Adrenal gland (tissue), 12 donors: Measurements from ENCODE around the gene ANO6. TPM values are rescaled to one million over a fixed set of nuclear protein-coding genes. Genes with fewer than 3 reads are reported as not detected.

ENCODE experiments used
- DNase-seq, 7 donors: peaks; one replicate each; pipeline ENCODE4 v3.0.0-alpha.2; 2019 to 2020
- H3K27ac ChIP-seq, 5 donors: fragments of 200-600 bp; sonication (generic) in 4 of 5; 1 replicate in 3 of 5; 2 replicates in 2 of 5; pipeline versions ENCODE4 v1.5.1 to v1.8.0; 2016 to 2020; ENCODE audit warnings: mild to moderate bottlenecking in 1 of 5
- H3K27me3 ChIP-seq: fragments of 200-600 bp; 2 replicates; pipeline ENCODE4 v1.8.0; 2021
- H3K36me3 ChIP-seq, 2 donors: fragments of 200-600 bp; replicated peaks in 1 of 2; 1 replicate in 1 of 2; 2 replicates in 1 of 2; pipeline versions ENCODE4 v1.5.1 to v1.8.0; 2018 to 2022
- H3K4me1 ChIP-seq, 2 donors: fragments of 200-600 bp; replicated peaks in 1 of 2; 1 replicate in 1 of 2; 2 replicates in 1 of 2; pipeline versions ENCODE4 v1.5.1 to v1.8.0; 2018 to 2021
- H3K4me3 ChIP-seq, 4 donors: fragments of 200-600 bp; sonication (generic) in 3 of 4; one replicate each; pipeline ENCODE4 v1.5.1; 2016 to 2018
- H3K9me3 ChIP-seq, 3 donors: fragments of 200-600 bp; sonication (generic) in 1 of 3; replicated peaks in 1 of 3; 1 replicate in 2 of 3; 2 replicates in 1 of 3; pipeline versions ENCODE4 v1.5.1 to v1.8.0; 2016 to 2021
- CTCF ChIP-seq, 6 experiments: fragments of 450-650 bp in 4 of 6; fragments of 200-600 bp in 2 of 6; sonication (generic) in 1 of 6; IDR thresholded peaks; 1 replicate in 5 of 6; 2 replicates in 1 of 6; pipeline versions ENCODE4 v1.5.1 to v1.8.0; 2016 to 2021; ENCODE audit warnings: antibody characterized with exemption in 6 of 6, mild to moderate bottlenecking in 2 of 6, moderate library complexity in 1 of 6
- POLR2A ChIP-seq, 2 donors: fragments of 450-650 bp; IDR thresholded peaks; one replicate each; pipeline ENCODE4 v1.6.1; 2017; ENCODE audit warnings: antibody characterized with exemption in 2 of 2, mild to moderate bottlenecking in 2 of 2, moderate library complexity in 1 of 2
- WGBS, 4 donors: extraction: QIAGEN DNeasy Blood & Tissue Kit in 2 of 4; methylation state at CpG; one replicate each; pipeline versions ENCODE4 v1.1.5 to v1.1.7; 2013 to 2017; 5-methylcytosine and 5-hydroxymethylcytosine counted together
- intact Hi-C, 2 donors: fragments of 100-400 bp; cut with DNase I; formaldehyde crosslinking; loops; one replicate each; pipeline versions ENCODE4 v1.14.1 to v1.15.0; 2022 to 2023
- polyA plus RNA-seq, 3 donors: library from polyadenylated mRNA; stranded (reverse); fragments of 200-250 nt in 2 of 3; fragments of 350-450 nt in 1 of 3; fragmentation: Illumina TruSeq in 1 of 3; extraction: RNeasy Lipid Tissue Mini Kit (QIAGEN cat#74804) in 1 of 3; gene quantifications; one replicate each; pipeline ENCODE4 v1.2.3, GENCODE V29; 2013 to 2014
- total RNA-seq, 9 donors: library from RNA; depleted of rRNA in 4 of 9; stranded (reverse); fragments of >200 nt in 4 of 9; fragments of 120-200 nt in 1 of 9; fragmentation: NEBNext Ultra II Directional in 1 of 9; extraction: Animal tissue kit (Norgen Biotek cat#: 25700) in 1 of 9; gene quantifications; one replicate each; pipeline versions ENCODE4 v1.1.0 to v1.2.4, GENCODE V29; 2013 to 2023
- donor health status: healthy with polysubstance abuse.
- donor health status: Bipolar disorder and iron deficiency.
- donor health status: DM: yes; HTN: yes; CAD: no.
- donor health status: DM: no; HTN: no; CAD: no.
- donor health status: DM: no; HTN: no; CAD: no.
- donor health status: DM: yes; HTN: yes; CAD: no.

Gene ANO6
- total and polyA plus RNA-seq, 12 donors: 7.5 to 92.3 (median 54.4) TPM

GRCh38 chr12:45226021-45226420, 10.1 kb downstream of the ANO6 start:
- no peak overlapping the region for H3K27ac ChIP-seq

GRCh38 chr12:45227316-45228067, 11.6 kb downstream of the ANO6 start:
- intact Hi-C loops: no loop called here
- Histone ChIP-seq H3K4me1 (peaks cover 15 to 39% of the 10 kb centered on the region in 2 donors), H3K9me3 (no peaks in the 10 kb centered on the region), H3K4me3 (no peak overlapping the region), H3K36me3 (no peaks in the 10 kb centered on the region), H3K27me3 (no peaks in the 10 kb centered on the region), H3K27ac (no peak overlapping the region)
- no peak for TF ChIP-seq POLR2A (IDR thresholded peaks at IDR 0.05)
- TF ChIP-seq CTCF (IDR thresholded peaks at IDR 0.05): no peak
- 90 to 94% (median 92%) methylated on average over 3 of the region's 3 CpGs for WGBS, 4 donors
- no peak for DNase-seq

More at GRCh38 chr12:45226021-45226420, 10.1 kb downstream of the ANO6 start:
- TF ChIP-seq POLR2A (IDR thresholded peaks at IDR 0.05) (no peak), CTCF (IDR thresholded peaks at IDR 0.05) (no peak)
- Histone ChIP-seq H3K4me1 (peaks cover 5 to 24% of the 10 kb centered on the region in 2 donors), H3K36me3 (no peaks in the 10 kb centered on the region), H3K4me3 (no peak overlapping the region), H3K9me3 (no peaks in the 10 kb centered on the region), H3K27me3 (no peaks in the 10 kb centered on the region)
- intact Hi-C loops: no loop called here
- DNase-seq: no peak

- peaks cover 46 to 55% of the 10 kb centered on the region in 2 donors for H3K4me1 ChIP-seq
- intact Hi-C loops: no loop called here
- H3K4me3 ChIP-seq: no peak overlapping the region
- no peak for DNase-seq
- no peak for TF ChIP-seq POLR2A (IDR thresholded peaks at IDR 0.05)
- no peak for TF ChIP-seq CTCF (IDR thresholded peaks at IDR 0.05)
- no peaks in the 10 kb centered on the region for H3K9me3 ChIP-seq
- H3K27ac ChIP-seq: peak overlapping the region; percentile 66 to 93 (median 83)
- H3K36me3 ChIP-seq: no peaks in the 10 kb centered on the region
- WGBS, 4 donors: 32 to 48% (median 39%) methylated on average over 3 of the region's 3 CpGs
- no peaks in the 10 kb centered on the region for H3K27me3 ChIP-seq
These were observed 15.7 kb downstream of the ANO6 start for GRCh38 chr12:45231515-45232145.

- peaks cover 46 to 55% of the 10 kb centered on the region in 2 donors for H3K4me1 ChIP-seq
- no peak overlapping the region for H3K4me3 ChIP-seq
- WGBS, 4 donors: 88 to 93% (median 90%) methylated on average over 3 of the region's 3 CpGs
- no peaks in the 10 kb centered on the region for H3K9me3 ChIP-seq
- TF ChIP-seq CTCF (IDR thresholded peaks at IDR 0.05) (no peak), POLR2A (IDR thresholded peaks at IDR 0.05) (no peak)
- H3K36me3 ChIP-seq: no peaks in the 10 kb centered on the region
- intact Hi-C loops: no loop called here
- peak overlapping the region; percentile 66 to 93 (median 83) for H3K27ac ChIP-seq
- DNase-seq: no peak
- no peaks in the 10 kb centered on the region for H3K27me3 ChIP-seq
These were observed 16.4 kb downstream of the ANO6 start for GRCh38 chr12:45232146-45232755.
